ENCODE measurements around the gene MYBBP1A.

- TF ChIP-seq CTCF (IDR thresholded peaks at IDR 0.05) (no peak), ZFX (IDR thresholded peaks at IDR 0.05; ENCODE audit: borderline replicate concordance) (no peak)
Measured at GRCh38 chr17:4490109-4490591, 65.0 kb downstream of the MYBBP1A start.

Measured in 22Rv1 (cell line).